ENCODE measurements around the gene OR2T12.

GRCh38 chr1:248306103-248306502 is 2.9 kb upstream of the OR2T12 start:
- TF ChIP-seq CTCF (IDR thresholded peaks at IDR 0.05; ENCODE audit: low read length) (no peak), EZH2phosphoT487 (IDR thresholded peaks at IDR 0.05; ENCODE audit: low read length) (no peak)
